HT1080 (cell line): Measurements from ENCODE around the gene MYO5C. TPM values are rescaled to one million over a fixed set of nuclear protein-coding genes. Genes with fewer than 3 reads are reported as not detected.
"Not testable (repeated sequence)": the region's sequence is repeated elsewhere in the genome, so short reads cannot be mapped to it uniquely, and the experiment has no call there.

Source experiments
- DNase-seq: peaks from one replicate; pipeline ENCODE4 v3.0.0-alpha.2; 2015; ENCODE audit warnings: low read depth
- total RNA-seq: library from RNA; depleted of rRNA; stranded (reverse); fragments of >200 nt; shearing (Covaris generic); gene quantifications from 2 replicates; pipeline ENCODE4 v1.2.3, GENCODE V29; 2014

MYO5C gene
- total RNA-seq, 1 experiment from 2014 or later: not detected

DNA sequence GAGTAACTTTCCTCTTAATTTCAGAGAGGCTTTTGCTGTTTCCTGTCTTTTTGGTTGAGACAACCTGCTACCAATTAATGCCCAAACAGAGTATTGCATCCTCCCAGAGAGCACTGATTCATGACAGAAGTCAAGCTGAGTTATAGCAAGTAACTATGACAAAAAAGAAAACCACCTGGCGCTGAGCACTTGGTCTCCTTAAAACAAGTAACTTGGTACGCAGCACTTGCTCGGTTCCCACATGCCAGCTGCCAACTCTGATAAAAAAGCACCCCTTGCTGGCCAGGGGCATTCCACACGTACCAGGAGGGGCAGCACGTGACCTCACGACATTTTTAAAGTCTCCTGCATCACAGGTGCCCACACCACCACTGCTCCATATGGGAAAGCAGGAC lies 13.5 kb upstream of the MYO5C start:
- no peak for DNase-seq

DNA sequence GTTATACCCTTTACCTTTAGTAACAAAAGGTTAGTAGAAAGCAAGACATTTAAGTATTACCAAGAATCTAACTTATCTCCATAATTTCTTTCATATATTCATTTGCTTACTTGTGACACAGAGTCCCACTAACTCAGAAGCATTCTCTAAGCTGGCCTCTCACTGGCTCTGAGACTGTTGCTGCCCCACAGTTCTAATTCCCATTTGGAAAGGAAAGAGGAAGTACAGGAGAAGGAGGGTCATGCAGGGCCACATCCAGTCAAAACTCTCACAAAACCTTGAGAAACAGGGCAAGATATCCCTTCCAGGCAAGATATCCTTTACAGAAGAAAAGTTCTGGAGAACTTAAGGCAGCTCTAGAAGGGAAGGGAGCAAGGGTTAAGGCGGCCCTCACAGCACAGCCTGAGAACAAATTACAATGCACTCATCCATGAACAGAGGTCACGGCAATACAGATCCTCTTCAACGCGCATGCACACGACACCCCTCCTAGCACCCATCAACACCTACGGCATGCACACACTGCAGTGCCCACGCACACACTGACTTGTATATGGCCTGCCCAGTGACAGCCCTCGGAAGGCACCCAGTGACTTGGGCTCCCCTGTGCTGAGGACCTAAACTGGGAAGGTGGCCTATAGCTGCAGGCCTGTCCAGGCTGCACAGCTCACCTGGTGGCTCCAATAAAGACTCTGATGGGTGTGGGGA lies 13.0 kb upstream of the MYO5C start:
- no peak for DNase-seq

DNA sequence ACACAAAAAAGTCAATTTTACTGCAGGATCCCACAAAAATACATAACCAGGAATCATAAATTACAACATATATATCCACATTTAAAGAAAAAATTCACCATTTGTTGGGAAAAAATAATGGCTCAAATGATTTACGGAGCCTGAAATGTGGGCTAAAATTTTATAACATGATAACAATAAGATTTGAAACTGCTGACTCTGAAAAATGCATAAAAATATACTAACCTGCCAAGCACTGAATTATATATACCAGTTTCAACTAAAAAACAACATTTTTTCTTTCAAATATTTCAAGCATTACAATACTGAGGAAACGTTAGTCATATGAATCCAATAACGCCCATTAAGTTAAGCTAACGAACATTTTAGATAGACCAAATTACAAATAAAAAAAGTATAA lies 12.2 kb upstream of the MYO5C start:
- DNase-seq: no peak

DNA sequence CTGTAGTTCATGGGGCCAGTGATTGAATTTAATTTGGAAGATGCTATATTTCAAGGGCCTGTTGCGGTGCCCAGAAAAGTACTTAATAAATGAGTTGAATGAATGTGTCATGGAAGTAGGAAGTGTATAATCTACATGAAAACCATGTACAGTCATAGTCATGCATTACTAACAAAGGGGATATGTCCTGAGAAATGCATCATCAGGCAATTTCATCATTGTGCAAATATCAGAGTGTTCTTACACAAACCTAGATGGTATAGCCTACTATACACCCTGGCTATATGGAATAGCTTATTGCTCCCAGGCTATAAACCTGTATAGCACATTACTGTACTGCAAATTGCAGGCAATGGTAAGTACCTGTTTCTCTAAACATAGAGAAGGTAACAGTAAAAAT lies 10.7 kb upstream of the MYO5C start:
- DNase-seq: peak; percentile 85

DNA sequence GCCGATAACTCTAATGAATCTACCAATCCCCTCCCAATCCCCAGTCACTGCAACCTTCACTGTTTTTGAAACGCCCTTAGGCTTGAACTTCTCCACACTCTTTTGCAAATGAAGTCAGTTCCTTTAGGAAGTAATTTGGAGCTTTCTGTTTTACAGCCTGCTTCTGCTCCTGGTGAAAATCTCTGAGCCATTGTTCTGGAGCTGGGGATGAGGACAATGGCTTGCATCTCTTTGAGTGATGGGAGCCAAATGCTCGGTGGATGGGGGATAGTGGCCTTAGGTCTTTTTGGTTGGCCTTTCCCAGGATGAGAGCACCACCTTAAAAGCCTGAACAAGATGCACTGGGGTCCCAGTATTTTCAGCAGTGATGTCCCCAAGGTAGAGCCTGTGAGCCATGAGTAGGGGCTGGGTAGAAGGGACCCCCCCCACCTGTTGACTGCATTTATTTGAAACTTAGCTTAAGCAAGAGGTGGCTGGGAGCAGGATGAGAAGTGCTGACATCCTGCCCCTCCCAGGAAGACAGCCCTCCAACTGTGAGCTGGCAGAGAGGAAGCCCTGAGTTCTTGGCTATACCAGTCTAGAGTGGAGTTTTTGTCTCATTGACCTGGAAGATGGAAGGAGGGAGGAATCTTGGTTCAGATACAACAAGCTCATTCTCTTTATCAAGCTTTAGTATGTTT lies 7.6 kb upstream of the MYO5C start:
- DNase-seq: peak; percentile 34

DNA sequence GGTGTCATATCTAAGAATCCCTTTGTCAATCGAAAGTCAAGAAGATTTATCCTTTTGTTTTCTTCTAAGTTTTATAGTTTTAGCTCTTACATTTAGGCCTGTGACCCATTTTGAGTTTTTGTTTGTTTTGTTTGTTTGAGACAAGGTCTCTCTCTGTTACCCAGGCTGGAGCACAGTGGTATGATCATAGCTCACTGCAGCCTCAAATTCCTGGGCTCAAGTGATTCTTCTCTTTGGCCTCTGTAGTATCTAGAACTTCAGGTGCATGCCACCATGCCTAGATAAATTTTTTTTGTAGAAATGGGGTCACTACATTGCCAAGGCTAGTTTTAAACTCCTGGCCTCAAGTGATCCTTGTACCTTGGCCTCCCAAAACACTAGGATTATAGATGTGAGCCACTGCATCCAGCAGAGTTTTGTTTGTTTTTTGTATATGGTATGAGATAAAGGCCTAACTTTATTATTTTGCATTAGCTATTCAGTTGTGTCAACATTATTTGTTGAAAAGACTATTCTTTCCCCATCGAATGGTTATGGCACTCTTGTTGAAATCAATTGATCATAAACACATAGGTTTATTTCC lies 5.8 kb upstream of the MYO5C start:
- no peak for DNase-seq

DNA sequence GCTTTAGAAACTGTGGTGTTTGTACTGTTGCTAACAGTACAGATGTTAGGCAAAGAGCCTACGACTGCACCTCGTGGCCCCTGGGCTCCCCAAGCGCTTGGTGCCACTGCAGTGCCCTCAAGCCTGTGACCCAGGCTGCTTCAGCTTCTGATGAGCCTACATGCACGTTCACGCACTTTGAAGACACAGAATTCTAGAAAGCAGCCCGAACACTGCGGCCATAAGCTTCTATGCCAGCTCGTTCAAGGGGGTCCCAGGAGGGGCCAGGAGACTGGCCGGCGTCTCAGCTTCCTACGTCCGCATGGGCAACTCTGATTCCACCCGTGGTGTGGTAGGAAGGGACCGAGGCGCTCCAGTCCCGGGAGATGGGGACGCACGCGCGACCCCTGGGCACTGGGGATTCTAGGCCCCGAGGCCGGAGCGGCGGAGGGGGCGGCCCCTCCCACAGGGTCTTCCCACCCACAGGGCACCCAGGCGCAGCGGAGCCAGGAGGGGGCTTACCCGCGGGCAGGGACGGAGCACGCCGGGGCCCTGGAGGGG lies 653 bp downstream of the MYO5C start:
- no peak for DNase-seq

DNA sequence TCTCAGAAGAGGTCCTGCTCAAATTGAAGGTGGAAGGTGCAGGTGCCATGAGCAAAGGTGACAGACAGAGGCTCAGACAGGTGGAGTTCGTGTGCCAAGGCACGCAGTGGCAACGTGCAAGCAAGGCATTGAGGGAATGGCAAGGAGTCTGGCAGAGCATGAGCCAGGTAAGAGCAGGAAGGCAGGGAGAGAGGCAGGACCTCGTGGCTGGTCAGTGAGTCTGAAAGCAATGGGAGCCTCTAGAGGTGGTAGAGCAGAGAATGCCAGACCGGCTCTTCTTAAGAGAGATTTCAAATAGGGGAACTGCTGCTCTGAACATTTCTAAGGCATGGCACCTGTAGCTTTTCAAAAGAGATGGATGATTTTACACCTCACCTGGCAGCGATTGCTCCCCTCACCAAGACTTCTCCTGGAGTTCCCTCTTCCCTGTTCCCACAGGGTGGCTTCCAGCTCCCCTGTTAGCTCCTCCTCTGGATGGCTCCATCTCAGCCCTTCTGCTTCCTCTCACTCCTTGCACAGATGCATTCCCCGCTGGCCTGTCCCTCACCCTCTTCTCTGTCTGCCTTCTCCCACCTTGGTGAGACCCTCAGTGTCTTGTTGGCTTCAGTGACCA lies 2.7 kb downstream of the MYO5C start:
- DNase-seq: no peak

DNA sequence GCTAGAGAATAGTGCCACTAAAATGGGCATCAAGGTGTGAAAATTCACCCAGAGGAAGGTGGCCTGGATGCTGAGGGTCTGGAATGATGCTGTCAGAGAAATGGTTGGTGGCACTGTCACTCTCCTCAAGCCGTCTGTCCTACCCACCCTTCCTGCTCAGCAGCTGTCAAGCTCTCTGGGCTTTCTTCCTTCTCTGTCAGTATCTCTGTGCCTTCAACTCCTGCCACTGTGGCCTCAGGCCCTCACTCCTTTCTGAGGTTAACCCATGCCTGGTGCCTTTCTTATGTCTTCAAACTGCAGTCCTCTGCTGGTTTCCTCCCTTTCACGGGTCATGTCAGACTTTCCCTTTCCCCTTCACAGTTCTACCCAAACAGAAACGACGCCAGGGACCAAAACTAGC lies 4.4 kb downstream of the MYO5C start:
- no peak for DNase-seq

DNA sequence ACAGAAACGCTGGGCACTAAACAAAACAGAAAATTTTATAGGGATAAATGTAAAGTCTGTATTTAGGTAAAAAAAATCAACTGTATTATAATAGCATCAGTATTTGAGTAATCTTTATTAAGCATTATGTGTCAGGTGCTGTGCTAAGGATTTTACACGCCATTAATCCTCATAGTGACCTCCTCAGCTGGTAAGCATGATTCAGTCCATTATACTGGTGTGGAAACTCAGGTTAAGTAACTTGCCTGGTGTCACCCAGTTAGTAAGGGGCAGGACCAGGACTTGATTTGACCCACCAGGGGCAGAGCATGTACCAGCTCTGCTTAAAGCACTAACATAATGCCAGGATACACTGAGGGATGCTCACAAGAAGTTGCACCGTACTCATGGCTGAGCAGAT lies 4.8 kb downstream of the MYO5C start:
- no peak for DNase-seq

DNA sequence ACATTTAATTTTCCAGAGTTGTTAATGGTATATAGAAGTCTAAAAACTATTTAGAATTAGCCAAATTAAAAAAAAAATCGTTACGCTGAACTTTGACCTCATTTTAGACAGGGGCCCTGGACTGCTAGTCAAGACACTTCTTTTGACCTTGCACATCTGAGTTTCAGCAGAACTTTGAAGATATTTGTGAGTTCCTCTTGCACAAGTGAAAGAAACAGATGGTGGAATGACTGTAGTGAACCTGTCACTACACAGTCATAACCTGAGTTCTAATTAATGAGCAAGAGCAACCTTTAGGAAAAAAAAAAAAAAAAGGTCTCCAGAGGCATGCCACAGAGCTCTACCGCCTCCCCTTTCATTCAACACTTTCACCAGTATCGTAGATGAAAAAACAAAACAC lies 5.3 kb downstream of the MYO5C start:
- no peak for DNase-seq

DNA sequence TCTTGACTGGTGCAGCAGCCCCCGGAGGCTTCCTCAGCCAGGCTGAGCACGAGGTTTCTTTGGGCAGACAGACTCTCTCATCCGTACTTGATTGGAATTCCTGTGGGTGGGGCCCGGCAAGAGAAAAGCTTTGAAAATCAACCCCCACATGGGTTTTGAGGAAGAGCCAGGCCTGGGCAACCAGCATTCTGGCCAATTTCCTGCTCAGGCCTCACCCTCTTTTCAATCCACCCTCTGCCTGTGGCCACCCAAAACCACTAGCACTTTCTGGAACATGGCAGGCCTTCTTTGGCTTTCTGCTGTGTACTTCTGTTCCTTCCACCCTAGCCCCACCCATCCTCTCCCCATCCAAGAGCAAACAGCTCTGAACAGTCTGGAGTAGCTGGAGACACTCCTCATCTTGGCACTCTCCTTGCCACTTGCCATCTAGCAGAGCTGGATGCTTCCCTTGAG lies 5.9 kb downstream of the MYO5C start:
- DNase-seq: no peak

DNA sequence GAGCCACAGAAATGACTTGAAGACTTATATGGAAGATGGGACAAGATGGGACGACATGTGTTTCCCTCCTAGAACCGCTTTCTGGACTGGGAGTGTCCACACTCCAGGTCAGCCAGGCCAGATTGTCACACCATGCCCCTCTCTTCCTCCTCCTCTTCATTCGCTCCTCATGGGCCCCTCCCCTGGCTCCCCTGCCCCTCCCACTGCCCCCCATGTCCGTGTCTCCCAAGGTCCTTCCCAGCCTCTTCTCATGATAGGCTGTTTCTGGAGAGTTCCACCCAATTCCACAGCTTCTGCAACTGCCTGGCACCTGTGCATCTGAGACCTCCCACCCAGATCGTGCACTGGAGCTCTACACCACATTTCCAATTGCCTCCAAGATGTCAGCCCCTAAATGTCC lies 6.6 kb downstream of the MYO5C start:
- no peak for DNase-seq

DNA sequence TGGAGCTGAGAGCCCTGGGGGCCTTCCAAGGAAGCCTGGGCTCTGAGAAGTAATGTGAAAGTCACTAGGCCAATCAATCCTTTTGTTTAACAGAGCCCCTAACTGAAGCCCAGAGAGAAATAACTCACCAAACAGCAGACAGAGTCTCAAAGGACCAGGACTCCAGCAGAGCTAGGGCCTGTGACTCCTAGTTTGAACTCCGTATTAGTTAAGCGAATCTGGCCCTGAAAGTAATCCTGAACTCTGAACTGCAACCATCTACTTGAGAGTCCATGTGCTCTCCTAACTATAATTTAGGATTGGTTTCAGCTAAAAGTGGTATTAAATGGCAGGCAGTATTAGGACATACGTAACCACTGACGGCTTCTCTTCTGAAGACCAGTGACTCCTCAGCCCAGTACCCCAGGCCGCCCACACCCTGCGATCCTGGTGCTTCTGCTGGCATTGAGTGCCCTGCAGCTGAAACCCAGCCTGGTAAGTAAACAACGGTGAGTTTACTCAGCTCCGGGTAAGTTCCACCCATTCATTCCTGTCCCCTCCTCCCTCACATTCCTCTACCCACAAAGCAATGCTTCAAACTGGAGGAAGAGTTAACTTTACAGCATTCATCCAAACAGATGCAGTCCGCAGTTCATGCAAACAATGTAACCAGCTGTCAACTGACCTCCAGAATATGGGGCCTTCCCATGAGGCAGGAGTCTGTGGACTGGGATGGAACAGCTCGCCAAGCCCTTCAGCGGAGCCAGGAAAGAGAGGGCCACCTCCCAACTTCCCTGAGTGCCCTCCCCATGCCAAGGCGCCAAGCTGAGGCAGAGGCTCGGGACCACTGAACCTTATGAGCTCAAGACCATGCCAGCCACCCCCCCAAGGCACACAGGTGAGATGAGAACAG lies 7.3 kb downstream of the MYO5C start:
- no peak for DNase-seq

DNA sequence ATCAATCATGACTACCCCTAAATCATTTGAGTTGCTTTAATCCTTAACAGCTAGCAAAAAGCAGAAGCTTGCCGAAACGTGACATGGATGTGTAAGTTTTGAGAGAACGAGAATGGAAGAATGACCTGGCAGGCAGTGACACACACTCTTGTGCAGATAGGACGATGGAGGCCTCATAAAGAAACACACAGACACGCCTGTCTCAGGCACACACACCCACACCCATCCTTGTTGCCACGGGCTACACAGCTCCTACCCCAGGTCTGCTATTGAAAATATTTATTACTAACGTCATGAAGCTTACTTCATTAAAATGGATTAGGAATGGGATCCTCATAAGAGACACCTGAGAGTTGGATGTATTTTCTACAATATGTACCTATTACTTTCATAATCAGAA lies 8.5 kb downstream of the MYO5C start:
- no peak for DNase-seq

DNA sequence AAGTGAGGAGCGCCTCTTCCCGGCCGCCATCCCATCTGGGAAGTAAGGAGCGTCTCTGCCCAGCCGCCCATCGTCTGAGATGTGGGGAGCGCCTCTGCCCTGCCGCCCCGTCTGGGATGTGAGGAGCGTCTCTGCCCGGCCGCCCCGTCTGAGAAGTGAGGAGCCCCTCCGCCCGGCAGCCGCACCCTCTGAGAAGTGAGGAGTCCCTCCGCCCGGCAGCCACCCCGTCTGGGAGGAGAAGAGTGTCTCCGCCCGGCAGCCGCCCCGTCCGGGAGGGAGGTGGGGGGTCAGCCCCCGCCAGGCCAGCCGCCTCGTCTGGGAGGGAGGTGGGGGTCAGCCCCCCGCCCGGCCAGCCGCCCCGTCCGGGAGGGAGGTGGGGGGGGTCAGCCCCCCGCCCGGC lies 9.7 kb downstream of the MYO5C start:
- DNase-seq: not testable (repeated sequence)

DNA sequence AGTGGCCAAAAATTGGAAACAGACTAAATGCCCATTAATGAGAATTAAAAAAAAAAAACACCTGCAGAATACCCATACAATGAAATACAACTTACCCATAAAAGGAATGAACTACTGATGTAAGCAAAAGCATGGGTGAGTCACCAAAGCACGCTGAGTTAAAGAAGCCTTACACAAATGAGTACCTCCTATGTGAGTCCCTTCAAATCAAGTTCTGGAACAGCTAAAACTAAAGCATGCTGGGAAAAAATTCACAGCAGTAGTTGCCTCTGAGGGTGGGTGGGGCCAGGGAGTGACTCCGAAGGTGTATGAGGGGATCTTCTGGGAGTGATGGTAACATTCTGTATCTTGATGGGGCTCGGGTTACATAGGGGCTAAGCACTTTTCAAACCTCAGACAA lies 11.4 kb downstream of the MYO5C start:
- peak; percentile 56 for DNase-seq

DNA sequence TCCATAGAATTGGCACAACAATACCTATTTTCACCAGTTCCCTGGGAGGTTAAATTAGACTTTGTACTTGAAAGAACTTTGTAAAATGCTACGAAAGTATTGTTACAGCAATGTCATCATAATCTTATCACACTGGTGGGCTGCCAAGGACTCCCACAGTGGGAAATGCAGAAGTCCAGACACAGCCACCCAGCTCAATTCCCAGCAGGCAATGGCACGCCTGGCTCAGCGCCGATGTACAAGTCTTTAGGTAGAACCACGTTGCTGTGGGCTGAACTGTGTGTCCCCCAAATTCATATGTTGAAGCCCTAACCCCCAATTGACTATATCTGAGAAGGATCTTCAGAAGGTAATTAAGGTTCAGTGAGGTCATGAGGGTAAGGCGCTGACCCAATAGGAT lies 12.3 kb downstream of the MYO5C start:
- DNase-seq: no peak

DNA sequence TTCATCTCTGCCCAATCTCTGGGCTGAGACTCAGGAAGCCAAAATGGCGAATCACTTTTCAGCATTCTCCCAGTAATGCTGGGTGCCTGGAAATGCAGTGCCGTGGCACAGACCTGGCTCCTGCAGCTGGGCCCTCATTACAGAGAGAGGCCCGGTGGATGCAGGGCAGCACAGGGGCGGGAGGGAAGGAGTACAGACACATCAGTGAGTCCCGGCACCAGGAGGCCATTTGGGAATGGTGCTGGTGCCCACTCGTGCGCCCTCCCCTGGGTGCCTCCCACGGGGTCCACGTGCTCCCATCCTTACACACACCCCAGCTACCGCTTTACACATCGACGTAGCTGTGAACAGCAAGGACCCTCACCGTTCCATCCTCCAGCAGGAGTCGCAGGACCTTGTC lies 13.2 kb downstream of the MYO5C start:
- DNase-seq: no peak

DNA sequence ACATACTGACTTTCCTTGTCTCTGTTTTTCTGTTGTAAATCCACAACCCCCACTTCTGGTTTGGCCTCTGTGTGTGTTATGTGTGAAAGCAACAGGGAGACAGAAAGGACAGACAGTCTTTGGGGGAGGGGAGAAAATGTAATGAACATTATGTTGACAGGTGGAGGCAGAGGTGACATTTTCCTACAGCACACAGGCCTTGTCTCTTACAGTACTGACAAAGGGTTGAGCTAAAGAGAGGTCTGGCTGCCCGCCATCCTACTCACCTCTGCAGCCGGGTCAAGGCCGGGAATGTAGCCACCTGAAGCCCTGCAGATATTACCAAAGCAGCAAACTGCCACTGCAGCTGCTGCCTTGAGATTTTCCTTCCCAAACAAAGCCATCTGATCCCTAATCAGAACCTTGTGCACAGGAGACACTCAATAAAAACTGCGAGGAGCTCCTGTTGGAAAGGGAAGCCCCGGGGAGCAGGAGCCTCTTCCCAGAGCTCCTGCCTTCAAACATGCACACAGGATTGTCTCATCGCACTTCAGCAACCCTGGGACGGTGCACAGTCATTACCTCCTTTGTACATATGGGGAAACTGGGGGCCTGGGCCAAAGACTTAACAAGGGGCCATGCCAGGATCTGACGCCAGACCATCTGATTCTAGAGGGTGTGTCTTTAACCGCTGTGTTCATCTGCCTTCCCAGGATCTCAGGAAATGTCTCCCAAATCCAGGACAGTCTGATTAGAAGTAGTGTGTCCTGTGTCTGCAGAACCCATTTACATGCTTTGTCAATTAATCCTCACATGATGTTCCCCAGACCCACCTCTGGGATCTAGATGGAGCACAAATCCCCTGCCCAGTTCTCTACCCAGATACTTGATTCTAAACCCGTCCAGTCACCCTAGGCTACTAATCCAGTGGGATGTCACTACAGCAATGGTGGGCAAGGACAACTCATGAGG lies 14.2 kb downstream of the MYO5C start:
- no peak for DNase-seq
